Jurkat, Clone E6-1 (cell line): Measurements from ENCODE around the gene KIAA1614.

Experiments used
- DNase-seq: peaks from one replicate; pipeline ENCODE4 v3.0.0-alpha.2; 2011; ENCODE audit warnings: low read depth, low spot score
- H3K4me3 ChIP-seq: 2 replicates; pipeline ENCODE4 v1.5.1; 2011; ENCODE audit warnings: mild to moderate bottlenecking, low read length, control low read depth, moderate library complexity

Gene KIAA1614

DNA sequence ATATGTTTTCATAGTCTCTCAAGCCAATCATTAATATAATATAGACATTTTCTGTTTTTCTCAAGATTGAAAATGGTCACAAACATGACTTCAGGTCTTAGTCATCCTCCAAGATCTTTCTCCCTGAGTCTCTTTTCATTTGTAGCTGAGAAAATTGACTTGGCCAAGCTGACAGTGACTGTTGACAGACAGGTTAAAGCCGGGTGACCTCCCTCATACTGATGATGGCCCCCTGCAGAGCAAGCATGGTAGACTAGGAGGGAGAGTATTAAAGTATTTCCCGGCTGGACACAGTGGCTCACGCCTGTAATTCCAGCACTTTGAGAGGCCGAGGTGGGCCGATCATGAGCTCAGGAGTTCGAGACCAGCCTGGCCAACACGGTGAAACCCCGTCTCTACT is 6.8 kb upstream of the KIAA1614 start:
- H3K4me3 ChIP-seq, result no peak overlapping the region
- DNase-seq, result no peak

- no peak overlapping the region for H3K4me3 ChIP-seq
- DNase-seq, result no peak
Measured at GRCh38 chr1:180906511-180906910, 6.2 kb upstream of the KIAA1614 start.

DNA sequence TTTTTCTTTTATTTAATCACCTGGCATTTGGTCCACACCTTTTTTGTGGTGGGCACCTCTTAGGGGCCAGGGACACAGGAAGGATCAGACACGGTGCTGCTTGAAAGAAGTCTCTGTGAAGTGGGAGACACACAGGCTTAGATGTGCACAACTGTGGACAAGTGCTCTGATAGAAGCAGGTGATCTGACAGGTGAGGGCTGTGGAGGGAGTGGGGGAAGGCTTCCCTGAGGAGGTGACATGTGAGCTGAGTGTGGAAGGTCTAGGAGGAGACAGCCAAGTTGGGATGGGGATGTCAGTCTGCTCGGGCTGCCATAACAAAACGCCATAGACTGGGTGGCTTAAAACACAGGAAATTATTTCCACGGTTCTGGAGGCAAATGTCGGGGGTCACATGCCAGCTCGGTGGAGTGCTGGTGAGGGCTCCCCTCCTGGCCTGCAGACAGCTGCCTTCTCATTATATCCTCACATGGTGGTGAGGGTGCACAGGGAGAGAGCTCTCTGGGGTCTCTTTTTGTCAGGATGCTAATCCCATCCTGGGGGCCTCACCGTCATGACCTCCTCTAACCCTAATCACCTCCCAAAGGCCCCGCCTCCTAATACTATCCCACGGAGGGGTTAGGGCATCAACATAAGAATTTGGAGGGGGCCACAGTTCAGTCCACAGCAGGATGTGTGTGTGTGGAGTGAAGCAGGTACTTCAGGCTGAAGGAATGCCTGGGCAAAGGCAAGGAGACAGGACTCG is 5.2 kb upstream of the KIAA1614 start:
- no peak overlapping the region for H3K4me3 ChIP-seq
- DNase-seq, result no peak

- no peak overlapping the region for H3K4me3 ChIP-seq
- no peak for DNase-seq
Measured at GRCh38 chr1:180908074-180908765, 4.5 kb upstream of the KIAA1614 start.

DNA sequence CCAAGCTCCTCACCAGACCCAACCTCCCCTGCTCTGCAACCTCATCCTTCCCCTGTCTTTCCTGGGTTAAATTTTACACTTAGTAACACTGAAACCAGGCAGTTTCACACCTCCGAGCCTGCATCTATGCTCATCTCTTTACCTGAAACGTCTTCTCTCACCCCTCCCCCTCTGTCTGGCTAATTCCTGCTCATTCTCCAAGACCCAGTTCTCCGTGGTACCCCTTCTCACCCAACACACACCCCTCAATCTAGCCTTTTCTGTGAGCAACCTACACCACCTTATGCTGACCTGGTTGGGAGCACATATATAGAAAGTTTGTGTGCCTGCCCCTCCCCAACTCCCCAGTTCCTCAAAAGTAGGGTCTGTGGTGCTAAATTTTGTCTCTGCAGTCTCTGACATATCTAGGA is 3.7 kb upstream of the KIAA1614 start:
- no peak overlapping the region for H3K4me3 ChIP-seq
- no peak for DNase-seq

GRCh38 chr1:180909462-180909976 is 3.2 kb upstream of the KIAA1614 start:
- DNase-seq, result no peak
- H3K4me3 ChIP-seq, result no peak overlapping the region

GRCh38 chr1:180911640-180912191 is 981 bp upstream of the KIAA1614 start:
- DNase-seq, result no peak

GRCh38 chr1:180912211-180912800 is 391 bp upstream of the KIAA1614 start:
- no peak for DNase-seq
- H3K4me3 ChIP-seq, result no peak overlapping the region

More at GRCh38 chr1:180911640-180912191, 981 bp upstream of the KIAA1614 start:
- H3K4me3 ChIP-seq, result no peak overlapping the region

DNA sequence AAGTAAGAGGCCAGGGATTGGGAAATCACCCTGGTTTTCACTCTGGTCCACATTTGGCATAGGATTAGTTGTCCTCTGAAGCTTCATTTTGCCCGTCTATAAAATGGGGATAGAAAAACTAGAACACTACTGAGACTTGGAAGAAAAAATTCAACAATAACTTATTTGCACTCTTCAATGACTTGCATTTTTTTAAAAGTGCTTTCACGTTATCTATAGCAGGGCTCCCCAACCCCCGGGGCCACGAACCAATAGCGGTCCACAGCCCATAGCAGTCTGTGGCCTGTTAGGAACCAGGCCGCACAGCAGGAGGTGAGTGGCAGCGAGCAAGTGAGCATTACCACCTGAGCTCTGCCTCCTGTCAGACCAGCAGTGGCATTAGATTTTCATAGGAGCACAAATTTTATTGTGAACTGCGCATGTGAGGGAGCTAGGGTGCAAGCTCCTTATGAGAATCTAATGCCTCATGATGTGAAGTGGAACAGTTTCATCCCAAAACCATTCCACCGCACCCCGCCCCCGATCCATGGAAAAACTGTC is 2.8 kb downstream of the KIAA1614 start:
- no peak overlapping the region for H3K4me3 ChIP-seq
- DNase-seq, result no peak

DNA sequence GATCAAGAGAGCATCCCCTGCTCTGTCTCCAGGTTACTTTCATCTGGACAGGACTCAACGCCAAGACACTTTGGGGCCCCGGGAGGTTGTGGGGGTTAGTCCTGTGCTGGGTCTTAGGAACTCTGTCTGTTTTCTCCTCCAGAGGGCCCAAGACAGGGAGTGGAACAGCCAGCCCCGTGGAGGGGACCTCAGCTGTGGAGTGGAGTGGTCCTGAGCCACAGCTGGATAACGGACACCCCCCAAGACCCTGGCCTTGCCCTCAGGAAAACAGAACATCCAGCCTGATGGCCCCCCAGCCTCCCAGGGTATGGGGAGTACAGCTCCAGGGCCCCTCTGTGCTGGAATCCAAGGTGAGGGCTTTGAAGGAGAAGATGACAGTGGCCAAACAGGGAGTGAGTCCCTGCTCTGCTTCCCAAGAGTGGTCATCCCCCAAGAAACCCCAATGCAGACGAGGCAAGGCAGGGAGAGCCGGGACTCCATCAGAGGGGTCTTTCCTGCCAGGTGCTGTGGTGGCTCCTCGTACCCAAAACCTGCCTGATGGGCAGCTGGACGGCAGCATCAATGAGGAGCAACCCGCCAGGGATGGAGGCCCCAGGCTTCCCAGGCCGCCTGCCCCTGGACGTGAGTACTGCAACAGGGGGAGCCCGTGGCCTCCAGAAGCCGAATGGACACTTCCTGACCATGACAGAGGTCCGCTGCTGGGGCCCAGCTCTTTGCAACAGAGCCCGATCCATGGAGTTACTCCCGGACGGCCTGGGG is 3.5 kb downstream of the KIAA1614 start:
- no peak for DNase-seq
- H3K4me3 ChIP-seq, result no peak overlapping the region

- H3K4me3 ChIP-seq, result no peak overlapping the region
- no peak for DNase-seq
Measured at GRCh38 chr1:180916771-180917170, 4.1 kb downstream of the KIAA1614 start.

- no peak for DNase-seq
- H3K4me3 ChIP-seq, result no peak overlapping the region
Measured at GRCh38 chr1:180917306-180918065, 4.8 kb downstream of the KIAA1614 start.

DNA sequence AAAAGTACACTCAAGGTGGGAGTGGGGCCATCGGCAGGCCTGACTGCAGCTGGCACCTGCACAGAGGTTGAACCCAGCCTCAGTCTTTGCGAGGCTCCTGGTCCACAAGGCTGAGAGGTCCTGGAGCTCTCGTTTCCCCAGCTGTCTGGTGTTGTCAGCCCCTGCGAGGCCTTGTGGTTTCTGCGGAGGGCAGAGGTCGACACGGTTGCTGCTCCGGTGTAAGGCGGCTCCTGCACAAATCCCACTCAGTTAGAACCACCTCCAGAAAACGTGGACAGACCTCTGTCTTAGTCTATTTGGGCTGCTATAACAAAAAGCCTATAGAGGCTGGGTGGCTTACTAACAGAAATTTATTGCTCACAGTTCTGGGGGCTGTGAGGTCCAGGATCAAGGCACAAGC is 5.8 kb downstream of the KIAA1614 start:
- DNase-seq, result peak; percentile 44
- H3K4me3 ChIP-seq, result no peak overlapping the region

DNA sequence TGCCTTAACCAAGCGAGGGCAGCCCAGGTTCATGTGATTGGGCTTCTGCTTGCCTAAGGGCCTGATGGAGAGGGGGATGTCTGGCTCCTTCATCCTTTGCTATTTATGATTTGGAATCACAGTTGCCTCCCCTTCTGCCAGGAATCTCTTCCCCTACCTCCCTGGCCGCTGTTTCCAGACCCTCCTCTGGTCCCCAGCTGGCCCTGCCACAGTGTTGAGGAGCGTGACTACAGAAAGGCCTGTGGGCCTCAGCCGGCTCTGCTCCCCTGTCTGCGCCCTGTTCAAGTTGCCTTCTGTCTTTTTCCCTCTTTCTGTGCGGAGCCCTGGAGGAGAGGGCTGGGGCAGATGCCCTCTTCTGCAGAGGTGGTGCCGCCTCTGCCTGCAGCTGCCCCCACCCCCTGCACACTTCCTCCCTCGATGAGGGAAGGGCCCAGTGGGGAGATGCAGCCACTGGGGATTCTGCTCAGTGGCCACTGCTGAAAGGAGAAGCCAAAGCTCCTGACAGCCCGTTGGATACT is 6.5 kb downstream of the KIAA1614 start:
- no peak for DNase-seq
- H3K4me3 ChIP-seq, result no peak overlapping the region

DNA sequence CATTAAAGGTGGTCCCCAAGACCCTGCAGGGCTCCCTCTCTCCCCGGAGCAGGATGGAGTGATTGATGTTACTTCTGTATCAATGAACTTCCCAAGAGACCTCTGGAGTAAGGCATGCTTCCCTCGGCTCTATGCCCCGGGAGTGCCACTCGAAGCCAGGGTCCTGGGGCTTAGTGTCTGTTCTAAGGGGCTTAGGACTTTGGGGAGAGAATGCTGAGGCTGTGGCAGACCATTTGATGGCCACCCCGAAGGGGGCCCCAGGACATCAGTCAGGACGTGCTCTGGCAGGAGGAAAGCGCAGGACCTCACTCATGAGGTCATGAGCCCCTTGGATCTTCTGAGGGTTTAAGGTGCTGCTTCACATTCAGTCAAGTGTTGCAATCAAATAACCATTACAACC is 7.5 kb downstream of the KIAA1614 start:
- no peak for DNase-seq
- no peak overlapping the region for H3K4me3 ChIP-seq

DNA sequence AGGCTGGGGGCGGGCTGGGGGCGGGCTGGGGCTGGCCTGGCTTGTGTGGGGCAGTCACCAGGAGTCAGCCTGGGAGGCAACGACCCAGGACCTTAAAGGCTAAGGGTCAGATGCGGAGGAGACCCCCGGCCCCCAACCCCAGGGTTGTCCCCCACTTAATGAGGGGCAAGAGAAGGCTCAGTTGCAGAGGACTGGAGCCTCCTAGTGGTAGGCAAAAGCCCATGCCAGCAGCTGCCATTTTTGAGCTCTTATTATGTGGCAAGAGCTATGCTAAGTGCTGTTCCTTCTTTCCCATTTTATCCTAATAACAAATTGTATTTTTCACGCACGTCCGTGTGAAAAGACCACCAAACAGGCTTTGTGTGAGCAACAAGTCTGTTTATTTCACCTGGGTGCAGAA is 8.0 kb downstream of the KIAA1614 start:
- no peak for DNase-seq
- H3K4me3 ChIP-seq, result no peak overlapping the region

GRCh38 chr1:180921386-180921785 is 8.7 kb downstream of the KIAA1614 start:
- H3K4me3 ChIP-seq, result no peak overlapping the region
- no peak for DNase-seq
